Bronchial smooth muscle cell (primary cell): ENCODE results near the gene ETFB. TPM values are rescaled to one million over a fixed set of nuclear protein-coding genes. Genes with fewer than 3 reads are reported as not detected.

Experiments used
- total RNA-seq: library from RNA; depleted of rRNA; stranded (reverse); fragments of >200 nt; gene quantifications from 2 replicates; pipeline ENCODE4 v1.2.1, GENCODE V29; 2014

The ETFB gene
- 405 and 442 TPM in 2 replicates for total RNA-seq

GRCh38 chr19:51365965-51366388, at the start of gene ETFB:
ETFB (minus strand) TSS chr19:51366388; CDS start chr19:51366326, 62 bp downstream.

GRCh38 chr19:51387924-51388389, 21.8 kb upstream of the ETFB start, which contains the start of gene LIM2:
LIM2 (minus strand) TSS chr19:51387974; CDS start chr19:51387443, 531 bp downstream.

GRCh38 chr19:51372649-51373504, 6.7 kb upstream of the ETFB start, which contains the start of gene NKG7:
NKG7 (minus strand) TSS chr19:51372654; CDS start chr19:51372535, 119 bp downstream.

GRCh38 chr19:51368366-51369282, 2.4 kb upstream of the ETFB start, which contains the start of gene CLDND2:
CLDND2 (minus strand) TSS chr19:51369003; CDS start chr19:51368577, 426 bp downstream.

GRCh38 chr19:51341976-51342580, 24.1 kb downstream of the ETFB start, which contains the start of gene VSIG10L:
VSIG10L (minus strand) TSS chr19:51342139; CDS start chr19:51342124, 15 bp downstream.

GRCh38 chr19:51311351-51312257, 54.6 kb downstream of the ETFB start, which contains the start of gene IGLON5:
IGLON5 (plus strand) TSS chr19:51311644; CDS start chr19:51311848, 204 bp downstream.

Other genes with a start within 250 kb of the ETFB start
- gene SIGLEC9, start 241.5 kb downstream of the ETFB start, total RNA-seq: under 0.01 TPM in 1 of 2 replicates, not detected in the other
- gene SIGLEC7, start 224.1 kb downstream of the ETFB start, total RNA-seq: not detected in 2 replicates
- not detected in 2 replicates for gene CD33, start 141.3 kb downstream of the ETFB start, total RNA-seq
- not detected in 2 replicates for gene SIGLECL1, start 115.3 kb downstream of the ETFB start, total RNA-seq
- gene IGLON5, start 54.7 kb downstream of the ETFB start, total RNA-seq: not detected in 2 replicates
- gene VSIG10L, start 24.2 kb downstream of the ETFB start, total RNA-seq: 0.32 and 0.43 TPM in 2 replicates
- not detected in 2 replicates for gene CLDND2, start 2.6 kb upstream of the ETFB start, total RNA-seq
- gene NKG7, start 6.3 kb upstream of the ETFB start, total RNA-seq: not detected in 2 replicates
- gene LIM2, start 21.6 kb upstream of the ETFB start, total RNA-seq: not detected in 2 replicates
- gene C19orf84, start 24.2 kb upstream of the ETFB start, total RNA-seq: not detected in 2 replicates
- not detected in 2 replicates for gene SIGLEC10, start 51.3 kb upstream of the ETFB start, total RNA-seq
- gene SIGLEC8, start 92.1 kb upstream of the ETFB start, total RNA-seq: not detected in 2 replicates
- not detected in 2 replicates for gene CEACAM18, start 112.2 kb upstream of the ETFB start, total RNA-seq
- not detected in 2 replicates for gene SIGLEC12, start 135.4 kb upstream of the ETFB start, total RNA-seq
- not detected in 2 replicates for gene SIGLEC6, start 165.3 kb upstream of the ETFB start, total RNA-seq
- 3.0 and 3.1 TPM in 2 replicates for gene ZNF175, start 204.9 kb upstream of the ETFB start, total RNA-seq